Right cardiac atrium (tissue), 5 donors: Measurements from ENCODE around the gene ZNF700. TPM values are rescaled to one million over a fixed set of nuclear protein-coding genes. Genes with fewer than 3 reads are reported as not detected.
"Not testable (repeated sequence)": the region's sequence is repeated elsewhere in the genome, so short reads cannot be mapped to it uniquely, and the experiment has no call there.

Experiments
- ATAC-seq, 2 donors: fragments of 200-7000 bp; cut with Tn5 transposase; one replicate each; pipeline versions ENCODE4 v1.8.0 to v1.9.1; 2020; ENCODE audit warnings: moderate library complexity in 2 of 2, mild to moderate bottlenecking in 1 of 2
- DNase-seq, 3 donors: peaks; one replicate each; pipeline ENCODE4 v3.0.0-alpha.2; 2020
- H3K27ac ChIP-seq: one replicate; pipeline ENCODE4 v1.5.1; 2013; ENCODE audit warnings: mild to moderate bottlenecking, low read length, control low read depth, moderate library complexity
- H3K27me3 ChIP-seq: one replicate; pipeline ENCODE4 v1.6.1; 2013; ENCODE audit not compliant: control insufficient read depth, insufficient read depth
- H3K4me1 ChIP-seq: one replicate; pipeline ENCODE4 v1.6.1; 2013; ENCODE audit warnings: low read length; ENCODE audit not compliant: control insufficient read depth, insufficient read depth
- H3K4me3 ChIP-seq: one replicate; pipeline ENCODE4 v1.5.1; 2013; ENCODE audit warnings: low read length, control low read depth
- H3K9me3 ChIP-seq: one replicate; pipeline ENCODE4 v1.6.1; 2013; ENCODE audit warnings: low read length; ENCODE audit not compliant: control insufficient read depth
- WGBS: extraction: QIAGEN DNeasy Blood & Tissue Kit; methylation state at CpG from one replicate; pipeline ENCODE4 v1.1.7; 2013; 5-methylcytosine and 5-hydroxymethylcytosine counted together
- intact Hi-C, 4 donors: fragments of 100-400 bp; cut with DNase I; formaldehyde crosslinking; loops; one replicate each; pipeline versions ENCODE4 v1.11.0 to v1.14.0; 2022 to 2023
- polyA plus RNA-seq: library from polyadenylated mRNA; stranded (reverse); fragments of 200-250 nt; gene quantifications from one replicate; pipeline ENCODE4 v1.2.3, GENCODE V29; 2013
- total RNA-seq, 4 donors: library from RNA; stranded (reverse); fragmentation: NEBNext Ultra II Directional; extraction: Animal tissue kit (Norgen Biotek cat#: 25700); gene quantifications; one replicate each; pipeline ENCODE4 v1.2.1, GENCODE V29; 2021
- donor health status: healthy with polysubstance abuse.
- donor health status: DM: no; HTN: yes; CAD: no.
- donor health status: DM: no; HTN: no; CAD: no.
- donor health status: DM: no; HTN: yes; CAD: no; lungs with severe emphysema.
- donor health status: DM: yes; HTN: yes; CAD: no.

Gene ZNF700
- total and polyA plus RNA-seq, 5 donors, result 3.3 to 6.2 (median 4.7) TPM

GRCh38 chr19:11894851-11895250, 30.1 kb upstream of the ZNF700 start:
- Histone ChIP-seq H3K4me1 (no peaks in the 10 kb centered on the region), H3K4me3 (no peak overlapping the region), H3K9me3 (no peaks in the 10 kb centered on the region), H3K27ac (no peak overlapping the region), H3K27me3 (no peaks in the 10 kb centered on the region)
- DNase-seq (no peak), ATAC-seq (no peak)
- 96% methylated on average over 6 of the region's 6 CpGs for WGBS
- intact Hi-C loops, result no loop called here

- WGBS, result 98% methylated on average over 3 of the region's 3 CpGs
- DNase-seq, result no peak
These were observed 22.7 kb upstream of the ZNF700 start for GRCh38 chr19:11902228-11902627.

GRCh38 chr19:11905928-11906327, 19.0 kb upstream of the ZNF700 start:
- ATAC-seq, result no peak
- WGBS, result 98% methylated on average over 3 of the region's 3 CpGs
- Histone ChIP-seq H3K4me1 (no peaks in the 10 kb centered on the region), H3K27ac (no peak overlapping the region), H3K9me3 (peaks cover 12% of the 10 kb centered on the region), H3K27me3 (no peaks in the 10 kb centered on the region), H3K4me3 (no peak overlapping the region)
- intact Hi-C loops, result no loop called here
- DNase-seq, result no peak

More at GRCh38 chr19:11902228-11902627, 22.7 kb upstream of the ZNF700 start:
- Histone ChIP-seq H3K9me3 (peaks cover 12% of the 10 kb centered on the region), H3K27ac (no peak overlapping the region), H3K4me1 (no peaks in the 10 kb centered on the region), H3K4me3 (no peak overlapping the region), H3K27me3 (no peaks in the 10 kb centered on the region)
- ATAC-seq, result no peak
- intact Hi-C loops, result no loop called here

GRCh38 chr19:11911937-11912336, 13.0 kb upstream of the ZNF700 start:
- H3K4me3 ChIP-seq, DNase-seq, H3K27me3 ChIP-seq, H3K9me3 ChIP-seq, intact Hi-C loops, H3K4me1 ChIP-seq, H3K27ac ChIP-seq, ATAC-seq: not testable (repeated sequence)
- 100% methylated on average over 1 of the region's 1 CpG for WGBS

GRCh38 chr19:11914417-11915051, 10.4 kb upstream of the ZNF700 start:
- H3K27me3 ChIP-seq, ATAC-seq, H3K4me1 ChIP-seq, intact Hi-C loops, DNase-seq, H3K9me3 ChIP-seq, H3K27ac ChIP-seq, H3K4me3 ChIP-seq: not testable (repeated sequence)
- 65% methylated on average over 4 of the region's 4 CpGs for WGBS

GRCh38 chr19:11921852-11922495, 2.9 kb upstream of the ZNF700 start:
- Histone ChIP-seq H3K9me3 (no peaks in the 10 kb centered on the region), H3K4me1 (no peaks in the 10 kb centered on the region), H3K4me3 (no peak overlapping the region), H3K27ac (no peak overlapping the region), H3K27me3 (no peaks in the 10 kb centered on the region)
- DNase-seq, result no peak
- intact Hi-C loops, result loop anchor here in 3 of 4 donors (10.0 kb wide), 2 partner anchors 63 to 223 kb away; partner anchors contain the start of gene ZNF20 (in 1 of the 3)
- ATAC-seq, result no peak
- 24% methylated on average over 6 of the region's 6 CpGs for WGBS

- not testable (repeated sequence) for DNase-seq, ATAC-seq, H3K27me3 ChIP-seq, H3K4me1 ChIP-seq, H3K9me3 ChIP-seq
- WGBS, result 10% methylated on average over 10 of the region's 10 CpGs
- Histone ChIP-seq H3K4me3 (peak overlapping the region; percentile 99), H3K27ac (peak overlapping the region; percentile 98)
- intact Hi-C loops, result loop anchor here (2.0 to 10.0 kb wide), 3 partner anchors 59 to 219 kb away; partner anchors contain the start of gene ZNF20 (in 1 of the 4)
These were observed 812 bp downstream of the ZNF700 start for GRCh38 chr19:11925651-11926187.

GRCh38 chr19:11927227-11927626, 2.3 kb downstream of the ZNF700 start:
- Histone ChIP-seq H3K9me3 (no peaks in the 10 kb centered on the region), H3K4me1 (no peaks in the 10 kb centered on the region), H3K27me3 (no peaks in the 10 kb centered on the region), H3K27ac (no peak overlapping the region), H3K4me3 (no peak overlapping the region)
- intact Hi-C loops, result loop anchor here in 3 of 4 donors (10.0 kb wide), 2 partner anchors 58 to 218 kb away; partner anchors contain the start of gene ZNF20 (in 1 of the 3)
- ATAC-seq (no peak), DNase-seq (no peak)
- WGBS, result 96% methylated on average over 3 of the region's 3 CpGs

- DNase-seq (no peak), ATAC-seq (no peak)
- Histone ChIP-seq H3K4me1 (no peaks in the 10 kb centered on the region), H3K27ac (no peak overlapping the region), H3K27me3 (no peaks in the 10 kb centered on the region), H3K4me3 (no peak overlapping the region), H3K9me3 (no peaks in the 10 kb centered on the region)
- WGBS, result 85% methylated on average over 3 of the region's 3 CpGs
- intact Hi-C loops, result no loop called here
These were observed 6.1 kb downstream of the ZNF700 start for GRCh38 chr19:11931051-11931450.

GRCh38 chr19:11931513-11931912, 6.6 kb downstream of the ZNF700 start:
- H3K9me3 ChIP-seq, result no peaks in the 10 kb centered on the region
- H3K4me1 ChIP-seq, result no peaks in the 10 kb centered on the region
- DNase-seq, result no peak
- 98% methylated on average over 3 of the region's 3 CpGs for whole genome bisulfite sequencing
- intact Hi-C loops, result no loop called here
- no peak overlapping the region for H3K27ac ChIP-seq
- H3K4me3 ChIP-seq, result no peak overlapping the region
- H3K27me3 ChIP-seq, result no peaks in the 10 kb centered on the region
- ATAC-seq, result no peak

- H3K27me3 ChIP-seq, ATAC-seq, H3K27ac ChIP-seq, H3K4me1 ChIP-seq, H3K9me3 ChIP-seq, DNase-seq, H3K4me3 ChIP-seq, intact Hi-C loops: not testable (repeated sequence)
- WGBS, result 97% methylated on average over 3 of the region's 3 CpGs
These were observed 10.9 kb downstream of the ZNF700 start for GRCh38 chr19:11935829-11936228.
